Gastroesophageal sphincter (tissue), 3 donors: ENCODE results near the gene ELP2.

Experiments
- CTCF ChIP-seq, 4 experiments: fragments of 200-600 bp in 2 of 4; fragments of 450-650 bp in 2 of 4; sonication (generic) in 1 of 4; IDR thresholded peaks; one replicate each; pipeline ENCODE4 v1.5.1; 2017 to 2019; ENCODE audit warnings: antibody characterized with exemption in 4 of 4, mild to moderate bottlenecking in 2 of 4, moderate library complexity in 2 of 4
- POLR2A ChIP-seq, 2 donors: fragments of 450-650 bp; IDR thresholded peaks; one replicate each; pipeline ENCODE4 v1.6.1; 2017; ENCODE audit warnings: antibody characterized with exemption in 2 of 2, mild to moderate bottlenecking in 2 of 2, moderate library complexity in 1 of 2

- TF ChIP-seq CTCF (IDR thresholded peaks at IDR 0.05) (no peak), POLR2A (IDR thresholded peaks at IDR 0.05) (no peak)
Measured at GRCh38 chr18:36229188-36229587, 99.5 kb downstream of the ELP2 start.
